SH-SY5Y (cell line): Measurements from ENCODE around the gene XPR1.

Experiments
- GATA2 ChIP-seq: IDR thresholded peaks from 2 replicates; pipeline ENCODE4 v1.6.1; 2011; ENCODE audit warnings: mild to moderate bottlenecking, low read depth, low read length
- GATA3 ChIP-seq: IDR thresholded peaks from 2 replicates; pipeline ENCODE4 v1.6.1; 2011; ENCODE audit warnings: low read depth, mild to moderate bottlenecking, low read length, moderate library complexity

DNA sequence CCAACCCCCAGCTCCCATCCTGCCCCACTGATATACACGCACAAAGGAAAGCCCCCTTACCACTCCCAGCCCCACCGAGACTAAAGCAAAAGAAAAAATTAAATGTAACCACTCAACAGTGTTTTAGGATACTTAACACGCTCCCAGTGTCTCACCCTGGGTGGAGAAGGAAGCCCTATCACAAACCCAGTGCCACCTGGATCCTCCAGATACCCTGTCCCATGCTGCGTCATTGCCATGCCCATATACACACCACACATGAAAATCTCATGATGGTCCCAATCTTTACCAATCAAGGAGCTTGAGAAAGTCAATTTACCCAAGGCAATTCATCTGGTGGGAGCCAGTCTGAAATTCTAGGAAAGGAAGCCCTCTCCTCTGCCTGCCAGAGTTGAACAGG lies 292.1 kb downstream of the XPR1 start:
- TF ChIP-seq GATA3: no peak
- TF ChIP-seq GATA2: no peak
